Pons (tissue), 1 donor: ENCODE measurements around the gene ACE.

Experiments used
- DNase-seq: peaks from one replicate; pipeline ENCODE4 v3.0.0-alpha.2; 2016; ENCODE audit warnings: low spot score

ACE gene

GRCh38 chr17:63537991-63538692 is 61.3 kb downstream of the ACE start:
- no peak for DNase-seq

GRCh38 chr17:63538693-63539595 is 62.1 kb downstream of the ACE start:
- no peak for DNase-seq

DNA sequence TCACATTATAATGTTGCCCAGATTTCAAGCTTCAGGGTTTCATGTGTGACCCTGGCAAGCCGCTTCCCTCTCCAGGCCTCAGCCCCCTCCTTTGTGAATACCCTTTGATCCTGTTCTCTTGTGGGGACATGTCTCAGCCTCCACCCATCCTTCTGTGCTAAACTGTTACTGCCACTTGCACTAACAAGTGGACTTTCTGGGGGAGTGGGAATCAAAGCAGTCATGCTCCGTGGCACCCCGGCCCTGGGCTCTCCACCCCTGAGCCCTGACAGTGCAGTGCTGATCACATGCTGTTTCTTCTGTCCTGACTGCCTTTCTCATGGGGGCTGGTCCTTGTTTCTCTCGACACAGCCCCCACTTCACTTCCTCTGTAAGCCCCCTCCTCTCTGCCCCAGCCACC is 63.7 kb downstream of the ACE start:
- DNase-seq: no peak

DNA sequence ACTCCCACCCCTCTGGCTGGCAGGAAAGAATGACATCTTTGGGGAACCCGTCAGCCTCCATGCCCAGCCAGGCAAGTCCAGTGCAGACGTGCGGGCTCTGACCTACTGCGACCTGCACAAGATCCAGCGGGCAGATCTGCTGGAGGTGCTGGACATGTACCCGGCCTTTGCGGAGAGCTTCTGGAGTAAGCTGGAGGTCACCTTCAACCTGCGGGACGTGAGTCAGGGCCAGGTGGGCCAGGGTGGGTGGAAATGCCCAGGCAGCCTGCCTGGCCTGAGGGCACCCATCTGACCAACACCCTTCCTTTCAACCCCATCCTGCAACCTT is 65.3 kb downstream of the ACE start:
- DNase-seq: no peak

DNA sequence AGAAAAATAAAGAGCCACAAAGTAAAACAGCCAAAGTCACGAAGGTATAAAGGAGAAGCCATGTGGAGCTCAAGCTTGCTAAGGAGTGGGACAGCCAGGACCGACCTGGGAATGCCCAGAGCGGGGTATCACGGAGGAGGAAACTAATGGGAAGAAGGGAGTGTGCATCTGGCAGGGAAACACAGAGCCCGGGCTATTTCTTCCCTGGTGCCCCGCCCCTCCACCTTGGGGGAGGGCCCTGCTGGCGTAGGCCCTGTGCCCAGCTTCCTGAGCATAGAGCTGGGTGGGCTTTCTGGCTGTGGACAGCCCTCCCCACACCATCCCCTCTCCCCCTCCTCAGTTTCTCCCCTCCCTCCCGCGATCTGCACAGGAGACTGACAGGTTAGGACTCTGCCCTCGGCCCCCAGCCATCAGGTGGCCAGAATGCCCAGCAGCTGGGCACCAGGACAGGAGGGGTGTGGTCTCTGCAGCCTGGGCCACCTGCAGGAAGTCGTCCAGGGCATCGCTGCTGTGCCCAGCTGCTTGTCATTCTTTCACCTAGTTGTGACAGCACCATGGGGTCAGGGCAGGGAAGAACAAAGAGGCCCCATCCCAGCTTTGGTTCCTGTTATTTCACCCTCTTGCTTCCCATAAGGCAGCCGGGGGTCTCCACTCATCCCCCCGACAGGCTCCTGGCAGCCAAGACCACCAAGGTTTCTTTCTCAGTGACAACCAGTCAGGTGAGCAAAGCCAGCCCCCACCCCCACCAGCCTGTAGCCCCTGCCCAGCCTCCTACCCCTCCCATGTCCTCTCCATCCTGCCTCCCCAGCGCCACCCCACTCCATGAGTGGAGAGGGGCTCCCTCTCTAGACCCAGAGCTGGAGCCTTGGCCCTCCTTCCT is 66.3 kb downstream of the ACE start:
- DNase-seq: no peak

- no peak for DNase-seq
Measured at GRCh38 chr17:63543822-63544420, 67.1 kb downstream of the ACE start.

DNA sequence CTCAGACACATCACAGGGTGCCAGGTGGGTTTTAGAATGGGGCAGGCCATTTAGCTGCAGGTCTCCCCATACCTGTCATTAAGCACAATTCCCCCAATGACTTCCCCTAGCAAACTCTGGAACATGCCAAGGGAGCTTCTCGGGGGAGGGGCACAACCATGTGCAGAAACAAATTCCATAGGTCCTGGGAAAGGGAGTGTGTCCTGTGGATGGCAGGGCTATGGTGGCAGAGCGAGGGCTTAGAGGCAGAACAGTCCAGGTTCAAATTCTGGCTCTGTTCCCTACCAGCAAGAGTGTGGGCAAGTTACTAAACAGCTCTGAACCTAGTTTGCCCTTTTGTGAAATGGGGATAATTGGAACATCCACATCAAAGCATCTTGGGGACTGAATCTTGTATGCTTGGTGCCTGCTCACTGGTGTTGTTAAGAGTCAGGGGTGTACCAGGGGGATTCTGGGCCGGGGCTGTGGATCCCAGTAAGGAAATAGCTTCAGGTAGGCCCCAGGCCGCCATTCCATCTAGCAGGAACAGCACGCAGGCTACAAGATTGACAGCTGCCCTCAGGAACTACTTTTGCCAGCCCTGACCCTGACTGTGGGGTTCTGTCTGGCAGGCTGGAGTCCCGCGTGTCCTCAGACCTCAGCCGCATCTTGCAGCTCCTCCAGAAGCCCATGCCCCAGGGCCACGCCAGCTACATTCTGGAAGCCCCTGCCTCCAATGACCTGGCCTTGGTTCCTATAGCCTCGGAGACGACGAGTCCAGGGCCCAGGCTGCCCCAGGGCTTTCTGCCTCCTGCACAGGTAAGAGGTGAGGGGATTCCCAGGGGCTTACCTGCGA is 67.8 kb downstream of the ACE start:
- DNase-seq: no peak

DNA sequence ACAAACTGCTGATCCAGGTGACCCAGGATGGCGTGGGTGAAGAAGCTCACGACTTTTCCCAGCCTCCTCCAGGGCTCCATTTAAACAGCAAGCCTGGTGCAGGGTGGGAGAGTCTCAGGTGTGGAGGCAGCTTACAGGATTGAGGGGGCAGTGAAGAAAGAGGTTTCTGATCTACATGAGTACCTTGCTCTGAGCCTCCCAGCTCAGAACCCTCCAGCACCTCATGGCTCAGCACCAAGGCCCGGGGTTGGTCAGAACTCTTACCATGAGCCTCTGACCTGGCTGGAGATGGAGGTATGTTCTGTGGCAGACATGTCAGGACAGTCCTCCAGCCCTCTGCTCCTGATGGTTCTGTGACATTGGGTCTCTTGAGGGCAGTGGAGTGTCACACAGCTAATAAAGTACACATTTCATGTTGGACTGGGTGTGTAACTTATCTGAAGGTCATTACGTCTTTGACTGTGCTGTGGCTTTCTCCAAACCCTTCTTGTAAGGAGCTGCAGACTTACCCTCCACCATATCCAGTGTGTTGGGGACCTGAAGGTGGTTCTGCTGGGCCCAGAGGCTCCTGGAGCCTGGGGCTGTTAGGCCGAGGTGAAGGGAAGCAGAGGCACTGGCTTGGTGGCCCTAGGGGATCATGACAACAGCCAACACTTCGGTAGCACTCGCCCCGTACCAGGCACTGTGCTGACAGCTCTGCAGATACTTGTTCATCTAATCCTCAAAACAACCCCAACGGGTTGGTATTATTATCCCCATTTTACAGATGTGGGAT is 69.6 kb downstream of the ACE start:
- no peak for DNase-seq

GRCh38 chr17:63547083-63547523 is 70.2 kb downstream of the ACE start:
- DNase-seq: no peak
